Inflammatory macrophage treated with lipopolysaccharide for 1 hour (primary cell): ENCODE results near the gene DYNC1I1.
A peak's percentile ranks its signal among the peaks of the same experiment; 100 is the strongest.

Experiments
- DNase-seq, 2 donors: peaks; one replicate each; pipeline ENCODE4 v3.0.0-alpha.2; 2020 to 2022

DYNC1I1 gene

GRCh38 chr7:95794917-95795515 is 22.7 kb downstream of the DYNC1I1 start:
- DNase-seq: peak; percentile 7 to 33

DNA sequence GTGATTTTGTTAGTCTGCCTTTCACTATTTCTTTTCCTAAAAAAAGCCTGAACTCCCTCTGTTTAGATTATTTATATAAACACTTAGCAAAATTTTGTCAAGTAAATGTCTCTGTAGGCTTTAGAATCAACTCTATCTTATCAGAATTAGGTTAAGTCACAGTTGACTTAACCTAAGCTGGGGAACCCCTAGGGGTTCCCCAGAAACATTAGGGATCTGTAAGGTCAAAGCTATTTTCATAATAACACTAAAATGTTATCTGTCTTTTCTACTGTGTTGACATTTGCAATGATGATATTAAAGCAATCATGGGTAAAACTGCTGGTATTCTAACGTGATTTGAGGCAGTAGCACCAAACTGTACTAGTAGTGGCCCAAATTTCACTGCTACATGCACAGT is 24.3 kb downstream of the DYNC1I1 start:
- DNase-seq: no peak

DNA sequence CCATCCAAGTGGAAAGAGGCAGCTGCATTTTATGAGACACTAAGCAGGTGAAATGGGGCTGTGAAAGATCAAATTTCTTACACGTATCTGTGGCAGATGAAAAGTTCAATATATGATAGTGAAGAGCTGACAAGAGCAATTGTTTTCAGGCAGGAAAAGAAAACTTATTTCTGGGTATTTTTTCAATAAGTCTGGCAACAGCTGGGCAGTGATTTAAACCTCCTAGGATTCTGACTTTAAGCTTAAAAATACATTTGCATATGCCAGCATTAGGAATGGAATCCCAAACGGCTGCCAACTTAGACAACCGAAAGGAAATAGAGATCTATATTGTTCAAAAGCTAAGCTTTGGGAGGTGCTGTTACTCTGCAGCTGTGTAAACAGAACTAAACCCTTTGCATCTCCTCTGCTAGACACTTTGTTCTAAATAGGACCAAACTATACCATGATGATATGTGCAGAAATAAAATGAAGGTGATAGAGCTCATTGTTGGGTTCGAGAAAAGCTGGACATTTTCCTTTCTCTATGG is 26.1 kb downstream of the DYNC1I1 start:
- DNase-seq: no peak

GRCh38 chr7:95800787-95801186 is 28.4 kb downstream of the DYNC1I1 start:
- no peak for DNase-seq

DNA sequence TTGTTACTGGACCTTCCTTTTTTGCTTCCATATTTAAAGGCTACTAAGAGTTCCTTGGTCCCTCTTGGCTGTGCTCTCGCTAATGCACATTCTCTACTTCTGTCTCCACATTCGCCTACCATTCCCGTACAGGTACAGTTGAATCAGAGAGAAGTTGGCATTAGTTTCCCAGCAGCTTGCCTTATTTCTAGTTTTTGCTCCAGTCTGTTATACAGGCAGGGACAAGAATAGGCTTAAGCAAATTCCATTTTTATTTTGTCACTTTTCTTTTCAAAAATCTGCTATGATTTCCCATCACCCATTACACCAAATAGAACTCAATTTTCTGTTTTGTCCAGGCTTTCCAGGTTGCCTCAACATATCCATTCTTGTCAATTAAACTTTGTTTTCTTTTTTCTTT is 29.9 kb downstream of the DYNC1I1 start:
- DNase-seq: no peak

DNA sequence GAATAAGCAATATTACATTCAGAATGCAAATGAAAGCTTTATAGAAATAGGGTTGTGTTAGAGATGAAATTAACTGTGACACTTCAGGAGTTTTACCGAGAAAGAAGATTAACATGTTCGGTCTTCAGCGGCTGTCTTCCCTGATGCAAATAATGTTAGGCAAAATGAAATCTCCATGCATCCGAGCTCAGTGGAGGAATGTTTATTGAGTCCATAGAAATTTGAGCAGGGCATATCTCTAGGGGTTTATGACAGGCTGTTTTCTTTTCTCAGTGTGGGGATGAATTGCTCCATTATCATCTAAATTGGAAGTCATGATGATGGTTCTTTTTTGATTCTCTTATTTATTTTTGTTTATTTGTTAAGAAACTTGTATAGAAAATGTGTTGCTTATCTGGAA is 31.7 kb downstream of the DYNC1I1 start:
- DNase-seq: no peak

- DNase-seq: no peak
Observed at GRCh38 chr7:95805909-95806308, 33.6 kb downstream of the DYNC1I1 start.

DNA sequence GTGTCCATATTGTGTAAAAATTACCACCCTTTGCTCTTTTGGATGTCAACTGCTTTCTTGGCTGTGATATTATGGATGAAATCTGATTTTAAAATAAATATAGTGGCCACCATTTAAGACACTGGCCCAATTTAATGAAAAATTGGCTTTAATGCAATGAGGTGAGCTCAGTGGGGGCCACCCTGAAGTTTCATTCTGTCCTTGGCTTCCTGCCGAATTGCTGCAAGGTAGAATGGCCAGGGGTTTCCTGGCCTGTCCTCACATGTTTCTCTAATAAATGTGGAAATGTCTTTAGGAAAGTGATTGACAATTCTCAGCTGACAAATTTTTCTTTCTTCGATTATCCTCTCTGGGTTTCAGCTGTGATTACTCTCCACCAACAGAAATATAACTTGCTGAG is 36.0 kb downstream of the DYNC1I1 start:
- no peak for DNase-seq

DNA sequence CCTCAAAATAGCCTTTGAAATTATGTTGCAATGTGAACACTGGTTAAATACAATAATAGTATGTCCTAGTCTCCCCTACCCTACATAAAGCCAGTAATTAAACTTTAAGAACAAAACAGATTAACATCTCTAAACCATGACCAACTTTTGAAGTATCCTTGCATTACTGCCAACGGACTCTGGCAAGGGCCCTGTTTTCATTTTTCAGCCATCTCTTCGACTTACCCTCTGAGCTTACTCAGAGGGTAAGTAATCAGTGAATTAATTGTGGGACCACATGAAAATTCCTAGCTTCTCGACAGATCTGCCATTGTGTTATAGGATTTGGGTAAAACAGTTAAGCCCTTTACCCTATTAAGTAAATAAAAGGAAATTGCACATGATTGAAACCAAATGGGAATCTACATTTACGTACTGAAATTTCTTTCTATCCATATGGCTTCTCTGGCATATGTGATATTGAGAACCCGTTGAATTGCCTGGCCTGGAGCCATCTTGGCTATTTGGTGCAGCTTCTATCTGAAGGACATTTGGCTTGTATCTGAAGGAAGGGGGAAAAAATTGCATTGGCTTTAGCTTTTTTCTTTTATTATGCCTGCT is 39.6 kb downstream of the DYNC1I1 start:
- DNase-seq: no peak

DNA sequence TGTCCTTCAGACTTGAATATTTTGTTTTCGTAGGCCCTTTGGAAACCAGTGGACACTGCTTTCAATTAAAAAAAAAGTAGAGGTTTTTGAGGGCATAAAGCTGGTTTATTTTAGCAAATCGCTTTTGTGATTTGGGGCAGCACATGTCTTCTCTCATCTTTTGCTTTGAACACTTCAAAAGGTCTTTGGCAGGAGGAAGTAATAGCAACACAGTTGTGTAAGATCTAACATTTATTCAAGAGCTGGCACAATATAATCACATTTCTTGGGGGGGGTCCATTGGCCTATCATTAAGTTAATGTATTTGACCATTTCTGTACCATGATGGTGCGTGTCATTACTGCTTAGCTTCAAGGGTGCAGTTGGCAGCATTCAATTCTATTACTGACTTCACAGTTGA is 42.4 kb downstream of the DYNC1I1 start:
- no peak for DNase-seq

DNA sequence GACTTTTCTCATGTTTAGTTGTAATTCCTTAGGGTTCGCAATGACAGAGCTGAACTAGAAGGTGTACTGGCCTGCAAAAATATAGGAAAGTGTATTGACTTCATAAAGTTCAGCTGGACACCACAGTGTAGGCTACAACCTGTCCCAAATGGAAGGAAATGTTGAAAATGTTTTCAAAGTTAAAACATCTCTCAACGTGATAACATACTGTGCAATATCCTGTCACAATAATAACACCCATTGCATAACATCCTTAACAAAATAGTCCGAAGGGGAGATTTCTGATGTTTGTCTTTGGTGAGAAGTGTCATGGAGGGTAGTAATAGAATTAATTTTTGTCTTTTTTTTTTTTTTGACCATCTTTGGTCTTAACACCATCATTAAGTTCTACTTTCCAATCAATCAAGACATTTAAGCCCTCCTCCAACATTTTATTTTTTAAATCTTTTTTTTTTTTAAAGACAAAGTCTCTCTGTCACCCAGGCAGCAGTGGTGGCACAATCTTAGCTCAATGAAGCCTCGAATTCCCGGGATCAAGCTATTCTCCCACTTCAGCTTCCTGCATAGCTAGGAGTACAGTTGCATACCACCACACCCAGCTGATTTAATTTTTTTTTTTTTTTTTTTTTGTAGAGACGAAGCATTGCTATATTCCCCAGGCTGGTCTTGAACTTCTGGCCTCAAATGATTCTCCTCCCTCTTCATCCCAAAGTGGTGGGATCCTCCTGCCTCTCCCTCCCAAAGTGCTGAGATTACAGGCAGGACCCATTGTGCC is 45.7 kb downstream of the DYNC1I1 start:
- DNase-seq: no peak

DNA sequence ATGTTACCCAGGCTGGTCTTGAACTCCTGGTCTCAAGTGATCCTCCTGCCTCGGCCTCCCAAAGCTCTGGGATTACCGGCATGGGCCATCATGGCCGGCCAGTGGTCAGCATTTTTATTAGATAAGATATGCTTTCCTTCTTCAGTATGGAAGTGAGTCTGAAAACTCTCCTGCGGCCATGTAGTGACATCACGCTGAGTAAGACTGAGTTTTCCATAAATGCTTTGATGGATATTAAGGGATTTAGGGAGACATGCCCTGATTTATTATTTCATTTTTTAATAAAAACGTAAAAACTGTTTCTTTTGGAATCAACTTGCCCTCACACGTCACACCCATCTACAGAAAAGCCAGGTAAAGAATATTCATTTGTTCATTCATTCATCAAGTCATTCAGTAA is 48.4 kb downstream of the DYNC1I1 start:
- DNase-seq: no peak

GRCh38 chr7:95822717-95823116 is 50.4 kb downstream of the DYNC1I1 start:
- no peak for DNase-seq

GRCh38 chr7:95824616-95825015 is 52.3 kb downstream of the DYNC1I1 start:
- DNase-seq: no peak

DNA sequence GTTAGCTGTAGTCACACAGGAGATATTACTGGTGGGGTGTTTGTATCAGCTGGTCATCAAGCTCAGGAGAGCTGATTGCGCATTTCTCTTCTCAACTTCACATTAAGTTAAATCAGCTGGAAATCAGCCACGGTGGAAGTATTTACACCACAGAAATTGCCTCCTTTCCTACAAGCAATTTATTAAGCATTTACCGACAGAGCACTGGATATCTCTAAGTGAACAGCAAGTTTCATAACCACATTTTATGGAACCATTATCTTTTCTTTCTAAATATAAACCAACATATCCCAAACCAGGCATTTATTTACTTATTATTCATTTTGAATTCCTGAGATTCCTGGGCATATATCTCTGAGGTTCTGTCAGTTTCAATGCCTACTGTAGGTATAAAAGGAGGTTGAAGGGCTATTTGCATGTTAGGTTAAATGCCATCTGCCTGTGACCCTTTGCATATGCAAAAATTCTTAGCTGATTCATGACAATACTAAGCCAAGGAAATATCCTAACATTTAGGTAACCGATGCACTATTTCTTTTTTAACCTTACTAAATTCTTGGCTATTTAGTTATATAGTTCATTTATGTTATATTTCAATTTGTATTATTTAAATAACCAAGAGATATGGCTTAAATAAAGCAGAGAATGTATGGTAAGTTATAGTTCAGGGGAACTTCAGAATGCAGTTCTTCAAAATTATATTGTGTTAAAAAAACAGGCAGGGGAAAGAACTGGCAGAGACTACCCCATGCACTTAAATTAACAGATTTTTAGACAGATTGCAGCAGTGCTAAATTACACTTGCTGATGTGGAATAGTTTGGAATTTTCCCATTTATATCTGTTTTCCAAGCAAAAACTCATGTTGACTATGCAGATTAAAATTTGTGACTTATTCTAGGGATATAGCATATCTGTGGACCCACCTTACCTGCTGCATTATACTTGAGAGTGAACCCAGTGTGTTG is 56.8 kb downstream of the DYNC1I1 start:
- DNase-seq: no peak

DNA sequence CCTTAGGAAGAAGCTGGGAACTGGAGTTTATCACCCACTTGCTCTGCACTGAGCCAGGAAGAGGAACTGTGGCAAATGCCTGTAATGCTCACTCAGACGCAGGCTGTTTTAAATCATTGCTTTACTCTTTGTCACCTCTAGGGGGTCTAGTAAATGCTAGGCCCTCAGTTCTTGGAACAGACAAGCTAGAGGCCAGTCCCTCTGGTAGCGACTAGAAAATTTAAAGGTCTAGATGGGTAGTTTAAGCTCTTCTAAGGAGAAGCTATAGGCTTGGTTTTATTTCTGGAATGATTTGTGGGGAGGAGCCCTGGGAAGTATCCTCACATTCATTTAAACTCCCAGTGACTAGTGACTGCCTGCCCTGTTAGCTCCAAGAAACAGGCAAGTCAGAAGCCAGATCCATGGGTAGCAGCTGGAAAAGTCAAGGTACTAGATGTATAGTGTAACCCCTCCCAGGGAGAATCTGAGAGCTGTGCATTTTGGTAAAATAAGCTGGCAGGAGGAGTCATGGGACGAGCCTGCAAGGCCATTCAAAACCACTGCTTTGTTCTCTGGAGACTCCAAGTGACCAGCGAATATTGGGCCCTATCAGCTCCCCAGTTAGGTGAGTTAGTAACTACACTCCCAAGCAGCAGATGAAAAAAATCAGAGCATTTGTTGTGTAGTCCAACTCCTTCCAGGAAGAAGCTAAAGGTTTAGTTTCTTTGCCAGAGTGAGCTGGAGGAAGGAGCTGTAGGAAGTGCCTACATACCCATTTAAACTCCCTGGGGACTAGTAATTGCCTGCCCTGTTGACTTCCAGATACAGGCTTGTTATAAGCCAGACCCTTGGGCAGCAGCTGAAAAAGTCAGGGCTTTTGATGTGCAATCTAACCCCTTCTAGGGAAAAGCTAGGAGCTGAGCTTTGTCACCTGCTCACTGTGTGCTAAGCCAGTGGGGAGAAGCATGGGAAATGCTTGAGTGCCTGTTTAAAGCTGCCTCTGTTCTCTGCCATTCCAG is 68.9 kb downstream of the DYNC1I1 start:
- DNase-seq: peak in 1 of 2 donors; percentile 4

- no peak for DNase-seq
Observed at GRCh38 chr7:95843286-95843685, 70.9 kb downstream of the DYNC1I1 start.

GRCh38 chr7:95845007-95845406 is 72.7 kb downstream of the DYNC1I1 start:
- DNase-seq: no peak

DNA sequence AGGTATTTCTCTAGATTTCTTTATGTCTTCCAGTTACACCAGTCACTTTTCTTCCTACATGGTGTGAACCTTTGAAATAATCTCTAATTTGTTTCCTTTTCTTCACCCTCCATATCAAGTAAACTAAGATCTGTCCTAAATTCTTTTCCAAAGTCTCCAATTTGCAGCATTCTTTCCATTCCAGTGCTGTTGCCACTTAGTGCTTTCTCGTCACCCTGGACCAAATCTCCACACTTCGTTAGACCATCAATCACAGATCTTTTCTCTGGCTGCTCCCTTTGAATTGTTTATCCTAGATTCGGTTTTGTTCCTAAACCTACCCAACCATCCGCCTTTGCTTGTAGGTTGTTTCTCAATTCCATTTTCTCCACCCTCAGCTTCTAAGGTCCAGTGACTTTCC is 74.7 kb downstream of the DYNC1I1 start:
- no peak for DNase-seq

DNA sequence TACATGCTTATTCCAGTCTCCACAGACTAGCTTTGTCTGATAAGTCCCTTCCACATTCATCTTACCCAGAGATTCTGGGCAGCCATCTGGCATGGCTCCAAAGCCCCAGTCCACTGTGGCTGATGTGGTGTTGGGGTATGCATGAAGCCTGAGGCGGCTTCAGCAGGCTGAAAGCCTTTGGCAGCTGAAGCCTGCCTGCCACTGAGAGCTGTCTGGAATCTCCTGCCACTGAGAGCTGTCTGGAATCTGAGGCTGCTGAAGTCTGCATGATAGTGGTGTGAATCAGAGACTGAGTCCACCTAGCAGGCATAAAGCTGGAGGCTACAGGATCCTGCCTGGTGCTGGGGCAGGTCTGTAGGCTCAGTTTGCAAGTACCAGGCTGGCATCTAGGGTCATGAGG is 87.1 kb downstream of the DYNC1I1 start:
- DNase-seq: no peak

- no peak for DNase-seq
Observed at GRCh38 chr7:95861041-95861440, 88.7 kb downstream of the DYNC1I1 start.

- DNase-seq: no peak
Observed at GRCh38 chr7:95863623-95864022, 91.3 kb downstream of the DYNC1I1 start.
